GM10248 (cell line): Measurements from ENCODE around the gene ASCC3.

Experiments used
- CTCF ChIA-PET: fragments of 300-600 bp; sonication (Branson Sonifier 250); formaldehyde crosslinking; extraction: SDS; loops from one replicate; lab custom pipeline; 2021; ENCODE audit warnings: antibody characterized with exemption; lab: Yijun Ruan, JAX
- POLR2A ChIA-PET: fragments of 350-650 bp; sonication (Branson Sonifier 250); formaldehyde crosslinking; extraction: SDS; loops from one replicate; lab custom pipeline; 2020; ENCODE audit warnings: antibody characterized with exemption; lab: Yijun Ruan, JAX
- DNase-seq: peaks from one replicate; pipeline ENCODE4 v3.0.0; 2012; ENCODE audit errors: extremely low spot score
- CTCF ChIP-seq: IDR thresholded peaks from 2 replicates; pipeline ENCODE4 v1.5.1; 2012; ENCODE audit warnings: mild to moderate bottlenecking, low read depth; ENCODE audit errors: extremely low read depth, missing control alignments, control extremely low read depth

ASCC3 gene

GRCh38 chr6:100509101-100509500, 372.0 kb downstream of the ASCC3 start:
- TF ChIP-seq CTCF, result no peak
- CTCF ChIA-PET, result no interaction called here
- no peak for DNase-seq
- POLR2A ChIA-PET, result no interaction called here

- TF ChIP-seq CTCF, result no peak
- ChIA-PET POLR2A (no interaction called here), CTCF (no interaction called here)
- DNase-seq, result no peak
Observed at GRCh38 chr6:100506651-100507050, 374.5 kb downstream of the ASCC3 start.

- TF ChIP-seq CTCF, result no peak
- ChIA-PET CTCF (interaction anchor here (0.8 to 0.9 kb wide), 2 partner anchors 11 to 17 kb away, joined by 3 to 4 read pairs; no protein-coding TSS in a partner anchor), POLR2A (no interaction called here)
- no peak for DNase-seq
Observed at GRCh38 chr6:100504786-100505737, 376.1 kb downstream of the ASCC3 start.

- POLR2A ChIA-PET, result interaction anchor here (0.7 kb wide), 1 partner anchor 351 kb away, joined by 4 read pairs; no protein-coding TSS in a partner anchor
- CTCF ChIA-PET, result interaction anchor here (0.7 to 1.9 kb wide), 4 partner anchors 10 to 396 kb away, joined by 3 to 4 read pairs (median 4); no protein-coding TSS in a partner anchor
- DNase-seq, result no peak
- no peak for TF ChIP-seq CTCF
Observed at GRCh38 chr6:100503043-100503705, 378.0 kb downstream of the ASCC3 start.

- no peak for TF ChIP-seq CTCF
- CTCF ChIA-PET, result interaction anchor here (0.9 to 1.3 kb wide), 2 partner anchors 9 to 20 kb away, joined by 4 read pairs; no protein-coding TSS in a partner anchor
- POLR2A ChIA-PET, result no interaction called here
- DNase-seq, result no peak
Observed at GRCh38 chr6:100493206-100493888, 387.8 kb downstream of the ASCC3 start.
